ENCODE measurements around the gene HIF3A. TPM values are rescaled to one million over a fixed set of nuclear protein-coding genes. Genes with fewer than 3 reads are reported as not detected.

HIF3A gene
- total RNA-seq, 4 donors from 2014 or later, result 33.3 to 222 (median 60.3) TPM

DNA sequence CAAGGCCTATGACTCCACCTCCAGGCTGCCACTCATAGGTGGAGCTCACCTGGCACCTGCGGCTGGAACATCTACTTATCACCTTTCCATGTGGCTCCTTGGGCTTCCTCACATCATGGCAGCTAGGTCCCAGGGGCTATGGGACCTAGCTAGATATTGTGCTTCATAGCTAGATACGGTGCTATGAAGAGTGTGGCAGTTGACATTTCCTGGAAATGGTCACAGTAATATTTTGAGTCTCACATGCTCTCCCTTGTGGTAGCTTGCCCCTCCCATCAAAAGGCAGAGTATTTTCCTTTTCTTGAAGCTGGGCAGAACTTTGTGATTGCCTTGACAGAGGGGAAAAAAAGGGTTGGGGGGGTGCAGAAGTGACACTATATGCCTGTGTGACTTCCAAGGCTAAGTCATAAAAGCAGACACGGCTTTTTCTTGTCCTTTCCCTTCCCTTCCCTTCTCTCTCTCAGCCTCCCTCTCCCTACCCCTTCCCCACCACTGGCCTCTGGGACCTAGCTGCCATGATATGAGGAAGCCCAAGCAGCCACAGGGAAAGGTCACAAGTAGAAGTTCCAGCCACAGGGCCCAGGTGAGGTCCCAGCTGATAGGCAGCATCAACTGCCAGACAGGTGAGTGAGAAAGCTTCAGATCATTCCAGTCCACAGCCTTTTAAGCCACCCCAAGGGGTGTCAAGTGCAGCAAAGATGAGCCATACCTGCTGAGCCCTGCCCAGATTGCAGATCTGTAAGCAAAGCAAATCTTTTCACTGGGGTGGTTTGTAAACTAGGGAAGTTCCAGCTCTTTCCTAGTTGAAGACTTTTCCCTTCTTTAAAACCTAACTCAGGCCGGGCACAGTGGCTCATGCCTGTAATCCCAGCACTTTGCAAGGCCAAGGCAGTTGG is 6.9 kb upstream of the HIF3A start:
- TF ChIP-seq, protein P1, sequence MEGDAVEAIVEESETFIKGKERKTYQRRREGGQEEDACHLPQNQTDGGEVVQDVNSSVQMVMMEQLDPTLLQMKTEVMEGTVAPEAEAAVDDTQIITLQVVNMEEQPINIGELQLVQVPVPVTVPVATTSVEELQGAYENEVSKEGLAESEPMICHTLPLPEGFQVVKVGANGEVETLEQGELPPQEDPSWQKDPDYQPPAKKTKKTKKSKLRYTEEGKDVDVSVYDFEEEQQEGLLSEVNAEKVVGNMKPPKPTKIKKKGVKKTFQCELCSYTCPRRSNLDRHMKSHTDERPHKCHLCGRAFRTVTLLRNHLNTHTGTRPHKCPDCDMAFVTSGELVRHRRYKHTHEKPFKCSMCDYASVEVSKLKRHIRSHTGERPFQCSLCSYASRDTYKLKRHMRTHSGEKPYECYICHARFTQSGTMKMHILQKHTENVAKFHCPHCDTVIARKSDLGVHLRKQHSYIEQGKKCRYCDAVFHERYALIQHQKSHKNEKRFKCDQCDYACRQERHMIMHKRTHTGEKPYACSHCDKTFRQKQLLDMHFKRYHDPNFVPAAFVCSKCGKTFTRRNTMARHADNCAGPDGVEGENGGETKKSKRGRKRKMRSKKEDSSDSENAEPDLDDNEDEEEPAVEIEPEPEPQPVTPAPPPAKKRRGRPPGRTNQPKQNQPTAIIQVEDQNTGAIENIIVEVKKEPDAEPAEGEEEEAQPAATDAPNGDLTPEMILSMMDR (IDR thresholded peaks at IDR 0.05; ENCODE audit: low read depth), result no peak

DNA sequence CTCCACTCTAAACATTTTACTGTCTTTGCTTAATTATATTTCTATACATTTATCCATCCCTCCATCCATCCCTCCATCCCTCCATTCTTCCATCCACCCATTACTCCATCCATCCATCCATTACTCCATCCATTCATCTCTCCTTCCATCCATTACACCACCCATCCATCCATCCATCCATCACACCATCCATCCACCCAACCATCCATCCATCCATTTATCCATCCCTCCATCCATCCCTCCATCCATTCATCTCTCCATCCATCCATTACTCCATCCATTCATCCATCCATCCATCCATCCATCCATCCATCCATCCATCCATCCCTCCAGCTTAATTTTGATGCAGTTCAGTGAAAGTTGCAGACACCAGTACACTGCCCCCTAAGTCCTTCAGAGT is 5.0 kb upstream of the HIF3A start:
- TF ChIP-seq, protein P1 (IDR thresholded peaks at IDR 0.05; ENCODE audit: low read depth), result no peak

DNA sequence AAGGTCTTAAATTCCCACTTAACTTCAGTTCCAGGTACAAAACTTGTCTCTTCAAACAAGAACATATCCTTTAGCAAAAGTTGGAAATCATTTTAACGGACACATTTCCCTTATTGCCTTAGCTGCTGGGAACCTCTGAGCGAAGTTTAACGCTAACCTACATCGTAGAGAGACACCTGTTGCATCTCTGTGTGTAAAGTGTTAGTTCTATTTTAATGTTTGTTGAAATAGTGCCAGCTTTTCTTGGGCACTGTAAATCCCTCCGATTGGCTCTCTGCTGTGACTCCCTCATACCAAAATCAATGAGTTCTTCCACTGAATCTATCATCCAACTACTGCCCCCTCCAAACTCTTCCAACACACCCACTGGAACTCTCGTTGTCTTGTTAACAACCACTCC is 2.3 kb upstream of the HIF3A start:
- TF ChIP-seq, protein P1 (IDR thresholded peaks at IDR 0.05; ENCODE audit: low read depth), result no peak

DNA sequence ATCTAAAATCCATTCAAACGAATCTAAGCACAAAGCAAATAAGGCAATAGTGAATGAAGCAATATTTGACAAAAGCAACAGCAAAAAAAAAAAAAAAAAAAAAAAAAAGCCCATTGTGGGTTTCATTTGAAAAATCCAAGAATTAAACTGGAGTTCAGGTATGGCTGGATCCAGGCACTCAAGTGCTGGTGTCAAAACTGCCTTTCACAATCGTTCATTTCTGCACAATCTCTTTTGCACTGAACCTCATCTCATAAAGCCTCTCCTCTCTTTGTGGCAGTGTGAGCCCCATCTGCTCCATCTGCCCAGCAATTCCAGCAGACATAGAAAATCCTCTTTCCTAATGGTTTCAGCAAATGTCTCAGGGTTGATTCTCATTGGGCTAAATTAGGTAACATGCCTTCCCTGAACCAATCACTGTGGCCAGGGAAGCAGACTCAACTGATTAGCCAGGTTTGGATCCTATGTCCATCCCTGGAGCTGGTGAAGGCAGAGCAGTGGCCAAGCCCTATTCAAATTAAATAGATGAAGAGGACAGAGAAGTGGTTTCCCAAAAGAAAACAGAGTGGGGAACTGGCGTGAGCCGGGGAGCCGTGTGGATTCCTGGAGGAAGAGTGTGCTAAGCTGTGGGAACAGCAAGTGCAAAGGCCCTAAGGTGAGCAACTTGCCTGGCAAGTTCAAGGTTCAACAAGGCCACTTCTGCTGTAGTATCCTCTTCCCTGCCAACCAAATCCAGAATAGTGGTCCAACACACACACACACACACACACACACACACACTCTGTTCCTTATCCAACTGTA is 1.2 kb upstream of the HIF3A start:
- TF ChIP-seq, protein P1 (IDR thresholded peaks at IDR 0.05; ENCODE audit: low read depth), result no peak

DNA sequence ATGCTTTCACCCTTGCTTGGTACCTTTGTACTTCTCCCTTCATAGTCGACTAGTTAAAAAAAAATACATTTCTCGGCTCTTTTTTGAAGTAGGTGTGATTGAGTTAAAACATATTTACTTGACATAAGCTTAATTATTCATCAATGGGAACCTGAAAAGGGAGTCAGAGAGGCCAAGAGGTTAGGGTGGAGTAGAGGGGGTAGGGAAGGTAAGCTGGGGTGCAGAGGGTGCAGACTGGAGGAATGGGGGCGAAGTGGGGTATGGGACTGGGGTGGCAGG is 701 bp upstream of the HIF3A start:
- TF ChIP-seq, protein P1 (IDR thresholded peaks at IDR 0.05; ENCODE audit: low read depth), result no peak

DNA sequence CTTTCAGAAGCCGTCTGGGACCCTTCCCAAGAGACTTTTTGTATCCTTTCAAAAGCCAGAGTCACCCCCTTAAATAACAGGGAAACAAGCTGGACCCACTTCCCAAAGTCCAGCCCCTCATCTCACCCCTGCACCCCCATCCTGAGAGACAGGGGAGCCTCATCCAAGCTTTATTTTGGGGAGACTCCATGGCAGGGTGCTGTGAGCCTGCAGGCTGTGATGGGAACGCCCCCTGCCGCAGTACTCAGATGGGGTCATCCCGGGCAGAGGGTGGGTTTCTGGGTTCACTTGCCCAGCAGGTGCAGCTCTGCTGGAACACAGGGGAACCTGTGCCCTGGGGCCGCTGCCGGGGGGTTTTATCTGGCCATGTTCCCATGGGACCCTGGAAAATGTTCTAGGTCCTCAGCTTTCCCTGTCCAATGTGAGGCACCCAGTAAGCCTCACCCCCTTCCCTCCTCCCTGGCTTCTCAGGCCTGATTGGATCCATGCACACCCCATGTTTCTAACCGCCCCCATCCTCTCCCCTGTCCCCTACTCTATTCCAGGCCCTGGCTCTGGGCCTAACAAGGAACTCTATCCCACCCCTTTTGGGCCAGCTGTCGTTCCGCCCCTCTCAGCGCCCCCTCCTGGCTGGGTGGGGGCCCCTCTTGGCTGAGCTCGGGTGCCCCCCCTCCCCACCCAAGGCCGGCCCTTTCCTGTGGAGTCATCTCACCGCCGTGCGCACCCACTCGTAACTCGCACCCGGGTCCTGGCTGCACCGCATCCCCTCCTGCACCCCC is 1.0 kb downstream of the HIF3A start:
- TF ChIP-seq, protein P1 (IDR thresholded peaks at IDR 0.05; ENCODE audit: low read depth), result no peak

All from subcutaneous adipose tissue (tissue), 4 donors.